ENCODE data around the gene CDC42SE2.

DNA sequence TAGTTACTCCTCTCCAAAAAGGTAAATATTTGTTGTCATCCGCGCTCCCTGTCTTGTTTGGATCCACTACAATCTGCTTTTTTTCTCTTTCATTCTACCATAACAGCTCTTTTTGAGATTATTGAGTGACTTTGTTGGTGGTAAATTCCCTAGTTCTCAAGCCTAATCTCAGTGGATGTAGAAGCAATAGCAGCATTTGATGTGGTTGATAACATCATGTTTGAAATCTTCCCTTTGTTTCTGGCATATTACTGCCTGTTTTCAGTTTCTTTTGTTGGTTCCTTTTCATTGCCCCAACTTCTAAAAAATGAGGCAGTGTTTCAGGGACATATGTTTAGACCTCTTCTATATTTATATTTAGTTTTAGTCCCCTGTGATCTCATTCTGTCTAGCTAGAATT, 8.9 kb downstream of the CDC42SE2 start:
- TF ChIP-seq EZH2 (IDR thresholded peaks at IDR 0.05; ENCODE audit: low read depth): no peak
- TF ChIP-seq, protein P1, sequence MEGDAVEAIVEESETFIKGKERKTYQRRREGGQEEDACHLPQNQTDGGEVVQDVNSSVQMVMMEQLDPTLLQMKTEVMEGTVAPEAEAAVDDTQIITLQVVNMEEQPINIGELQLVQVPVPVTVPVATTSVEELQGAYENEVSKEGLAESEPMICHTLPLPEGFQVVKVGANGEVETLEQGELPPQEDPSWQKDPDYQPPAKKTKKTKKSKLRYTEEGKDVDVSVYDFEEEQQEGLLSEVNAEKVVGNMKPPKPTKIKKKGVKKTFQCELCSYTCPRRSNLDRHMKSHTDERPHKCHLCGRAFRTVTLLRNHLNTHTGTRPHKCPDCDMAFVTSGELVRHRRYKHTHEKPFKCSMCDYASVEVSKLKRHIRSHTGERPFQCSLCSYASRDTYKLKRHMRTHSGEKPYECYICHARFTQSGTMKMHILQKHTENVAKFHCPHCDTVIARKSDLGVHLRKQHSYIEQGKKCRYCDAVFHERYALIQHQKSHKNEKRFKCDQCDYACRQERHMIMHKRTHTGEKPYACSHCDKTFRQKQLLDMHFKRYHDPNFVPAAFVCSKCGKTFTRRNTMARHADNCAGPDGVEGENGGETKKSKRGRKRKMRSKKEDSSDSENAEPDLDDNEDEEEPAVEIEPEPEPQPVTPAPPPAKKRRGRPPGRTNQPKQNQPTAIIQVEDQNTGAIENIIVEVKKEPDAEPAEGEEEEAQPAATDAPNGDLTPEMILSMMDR (conservative IDR thresholded peaks at IDR 0.05): no peak

All from PC-9 (cell line).